GM18909 (cell line): ENCODE results near the gene DNMT3B.
"Not testable (repeated sequence)": the region's sequence is repeated elsewhere in the genome, so short reads cannot be mapped to it uniquely, and the experiment has no call there.

Experiments used
- ATAC-seq: cut with Tn5 transposase; IDR thresholded peaks from one replicate; pipeline ENCODE4 v1.9.1; 2021; ENCODE audit warnings: mild to moderate bottlenecking; ENCODE audit not compliant: unreplicated experiment, poor library complexity

DNMT3B gene

DNA sequence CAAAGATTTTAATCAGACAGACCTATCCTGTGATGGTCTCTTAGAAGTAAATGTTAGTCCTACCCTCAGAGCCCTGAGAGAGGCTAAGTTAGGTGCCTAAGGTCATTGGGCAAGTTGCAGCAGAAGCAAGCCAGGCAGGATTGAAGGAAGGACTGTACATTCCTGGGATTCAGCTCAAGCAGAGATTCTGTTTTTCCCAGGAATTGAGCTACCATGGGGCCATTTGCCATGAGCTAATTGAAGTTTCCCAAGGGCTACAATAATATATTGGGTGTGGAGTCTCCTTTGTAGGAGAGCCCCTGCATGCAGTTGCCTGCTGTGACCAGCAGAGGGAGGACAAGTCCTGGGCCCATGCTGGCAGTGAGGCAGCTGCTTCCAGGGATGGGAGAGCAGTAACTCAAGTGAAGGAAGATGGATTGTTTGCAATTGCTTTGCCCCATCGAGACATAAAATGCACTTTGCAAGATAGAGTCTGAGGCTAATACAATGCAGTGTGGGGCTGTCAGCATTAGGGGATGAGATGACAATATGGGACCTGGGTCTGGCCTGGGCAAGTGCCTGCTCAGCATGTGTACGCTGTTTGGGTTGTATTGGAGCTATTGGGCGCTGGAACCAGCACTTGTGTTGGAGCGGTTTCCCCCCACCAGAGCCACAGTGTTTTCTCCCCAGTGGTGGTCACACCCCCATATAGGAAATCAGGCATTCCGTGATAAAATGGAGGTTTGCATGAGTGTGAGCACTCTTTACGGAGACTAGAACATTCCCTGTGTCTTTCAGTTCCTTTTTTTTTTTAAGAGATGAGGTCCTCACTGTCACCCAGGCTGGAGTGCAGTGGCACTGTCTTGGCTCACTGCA lies 27.9 kb downstream of the DNMT3B start:
- peak; percentile 58 for ATAC-seq

DNA sequence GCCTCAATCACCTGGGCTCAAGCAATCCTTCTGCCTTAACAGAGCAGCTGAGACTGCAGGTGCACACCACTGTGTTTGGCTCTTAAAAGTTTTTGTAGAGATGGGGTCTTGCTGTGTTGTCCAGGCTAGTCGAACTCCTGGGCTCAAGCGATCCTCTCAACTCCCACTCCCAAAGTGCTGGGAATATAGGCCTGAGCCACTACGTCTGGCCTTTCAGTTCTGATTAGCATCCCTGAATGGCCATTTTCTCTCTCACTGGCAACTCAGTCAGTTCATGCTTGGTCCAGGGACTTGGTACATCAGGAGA lies 28.5 kb downstream of the DNMT3B start:
- no peak for ATAC-seq

DNA sequence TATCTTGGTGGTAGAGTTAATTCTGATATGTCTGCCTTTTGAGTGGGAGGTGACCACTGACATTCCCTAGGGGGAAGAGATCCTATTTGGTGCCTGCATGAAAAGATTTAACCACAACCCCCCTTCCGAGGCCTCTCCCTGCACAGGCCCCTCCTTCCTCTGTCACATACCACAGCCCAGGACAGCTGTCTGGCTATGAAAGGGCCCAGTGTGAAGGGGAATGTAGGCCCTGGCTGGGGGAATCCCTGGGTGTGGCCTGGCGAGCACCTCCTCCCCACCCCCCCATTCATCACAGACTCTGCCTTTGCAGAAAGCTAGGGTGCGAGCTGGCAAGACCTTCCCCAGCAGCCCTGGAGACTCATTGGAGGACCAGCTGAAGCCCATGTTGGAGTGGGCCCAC lies 30.1 kb downstream of the DNMT3B start:
- ATAC-seq, result peak; percentile 81

DNA sequence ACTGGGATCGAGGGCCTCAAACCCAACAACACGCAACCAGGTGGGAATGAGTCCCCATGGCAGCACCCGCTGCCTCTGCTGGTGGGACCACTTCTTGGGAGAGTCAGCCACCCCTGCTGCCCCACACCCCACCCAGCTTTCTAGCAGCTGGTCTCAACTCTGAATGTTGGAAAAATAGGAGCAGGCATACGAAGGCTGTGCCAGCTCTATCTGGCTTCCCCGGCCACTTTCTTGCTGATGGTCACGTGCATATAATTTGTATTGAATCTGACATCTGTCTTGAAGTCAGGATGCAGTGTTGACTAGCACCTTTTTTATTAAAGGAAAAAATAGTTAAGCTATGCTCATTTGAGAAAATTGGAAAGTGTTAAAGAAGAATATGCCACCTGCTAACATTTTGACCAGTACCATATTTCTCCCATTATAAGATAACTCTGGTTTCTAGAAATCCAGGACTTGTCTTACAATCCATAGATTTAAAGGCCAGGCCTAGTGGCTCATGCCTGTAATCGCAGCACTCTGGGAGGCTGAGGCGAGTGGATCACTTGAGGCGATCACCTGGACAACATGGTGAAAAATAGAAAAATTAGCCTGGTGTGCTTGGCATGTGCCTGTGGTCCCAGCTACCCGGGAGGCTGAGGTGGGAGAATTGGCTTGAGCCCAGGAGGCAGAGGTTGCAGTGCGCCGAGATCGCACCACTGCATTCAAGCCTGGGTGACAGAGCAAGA lies 30.7 kb downstream of the DNMT3B start:
- no peak for ATAC-seq

DNA sequence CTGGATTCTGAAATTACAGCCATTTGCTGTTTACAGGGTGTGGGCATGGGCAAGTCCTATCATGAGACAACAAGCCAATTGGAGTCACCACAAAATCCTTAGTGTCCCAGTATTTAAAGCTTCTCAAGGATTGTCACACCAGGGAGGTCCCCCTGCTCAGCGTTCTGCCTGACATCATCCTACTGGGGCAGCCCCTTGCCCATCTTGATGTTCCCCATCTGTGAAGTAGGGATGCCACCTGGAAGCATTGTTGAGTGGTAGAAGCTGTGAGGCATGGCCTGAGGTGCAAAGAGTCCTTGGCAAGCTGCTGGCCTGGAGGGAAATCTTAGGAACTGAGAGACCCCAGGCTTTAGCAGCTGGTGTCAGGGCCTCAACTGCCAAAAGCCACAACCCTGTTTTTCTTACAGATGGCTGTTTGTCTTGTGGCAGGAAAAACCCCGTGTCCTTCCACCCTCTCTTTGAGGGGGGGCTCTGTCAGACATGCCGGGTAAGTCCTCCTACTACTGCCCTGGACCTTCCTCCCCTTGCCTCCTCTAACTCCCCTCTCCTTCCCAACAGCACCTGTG lies 34.3 kb downstream of the DNMT3B start:
- ATAC-seq, result no peak

DNA sequence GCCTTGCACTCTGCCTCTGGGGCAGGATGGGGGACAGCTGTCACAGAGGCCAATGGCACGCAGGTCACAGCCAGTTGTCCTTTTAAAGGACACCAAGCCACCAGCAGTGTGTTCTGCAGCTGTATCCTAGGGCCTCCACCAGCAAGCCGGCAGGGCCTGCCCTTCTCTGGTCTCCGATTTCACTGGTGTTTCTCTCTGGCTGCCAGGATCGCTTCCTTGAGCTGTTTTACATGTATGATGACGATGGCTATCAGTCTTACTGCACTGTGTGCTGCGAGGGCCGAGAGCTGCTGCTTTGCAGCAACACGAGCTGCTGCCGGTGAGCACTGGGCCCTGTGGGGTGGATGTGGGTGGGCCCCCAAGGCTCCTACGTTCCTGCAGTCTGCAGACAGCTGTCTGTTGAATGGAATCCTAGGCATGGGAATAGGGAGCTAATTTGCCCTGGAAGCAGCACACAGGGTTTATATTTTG lies 34.8 kb downstream of the DNMT3B start:
- no peak for ATAC-seq

DNA sequence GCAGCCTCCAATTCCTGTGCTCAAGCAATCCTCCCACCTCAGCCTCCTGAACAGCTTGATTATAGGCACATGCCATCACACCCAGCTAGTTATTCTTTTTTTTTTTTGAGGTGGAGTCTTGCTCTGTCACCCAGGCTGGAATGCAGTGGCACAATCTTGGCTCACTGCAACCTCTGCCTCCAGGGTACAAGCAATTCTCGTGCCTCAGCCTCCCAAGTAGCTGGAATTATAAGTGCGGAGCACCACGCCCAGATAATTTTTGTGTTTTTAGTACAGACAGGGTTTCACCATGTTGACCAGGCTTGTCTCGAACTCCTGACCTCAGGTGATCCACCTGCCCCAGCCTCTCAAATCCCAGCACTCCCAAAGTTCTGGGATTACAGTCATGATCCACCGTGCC lies 35.4 kb downstream of the DNMT3B start:
- not testable (repeated sequence) for ATAC-seq

DNA sequence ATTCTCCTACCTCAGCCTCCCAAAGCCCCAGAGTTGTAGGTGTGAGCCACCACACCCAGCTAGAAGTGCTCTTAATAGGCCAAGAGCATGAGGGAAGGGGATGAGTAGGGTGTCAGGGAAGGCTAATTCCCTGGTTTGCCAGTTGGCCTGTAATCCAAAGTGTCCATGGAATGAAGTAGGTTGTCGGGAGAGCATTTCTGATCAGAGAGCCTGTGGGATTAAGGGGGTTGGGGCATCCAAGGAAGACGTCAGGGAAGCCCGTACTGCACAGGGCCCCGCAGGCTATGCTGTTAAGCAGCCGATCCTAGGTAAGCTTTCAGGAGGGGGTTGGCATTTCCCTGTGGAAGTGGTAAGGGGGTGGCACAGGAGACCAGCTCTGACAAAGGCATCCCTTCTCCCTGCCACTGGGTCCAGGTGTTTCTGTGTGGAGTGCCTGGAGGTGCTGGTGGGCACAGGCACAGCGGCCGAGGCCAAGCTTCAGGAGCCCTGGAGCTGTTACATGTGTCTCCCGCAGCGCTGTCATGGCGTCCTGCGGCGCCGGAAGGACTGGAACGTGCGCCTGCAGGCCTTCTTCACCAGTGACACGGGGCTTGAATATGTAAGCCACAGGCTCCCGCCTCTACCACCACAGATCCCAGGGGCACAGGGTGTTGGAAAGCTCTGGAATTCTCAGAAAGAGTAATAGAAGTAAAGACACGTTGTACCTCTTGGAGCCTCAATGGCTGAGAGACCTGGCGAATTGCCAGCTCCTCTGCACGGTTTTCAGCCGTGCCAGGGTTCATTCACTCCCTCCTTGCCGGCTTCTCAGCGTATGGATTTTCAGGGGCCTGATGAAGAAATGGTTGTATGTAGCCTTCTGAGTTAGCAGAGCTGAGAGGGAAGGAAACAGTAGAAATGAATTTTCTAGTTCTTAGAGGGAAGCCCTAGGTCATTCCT lies 36.1 kb downstream of the DNMT3B start:
- no peak for ATAC-seq

DNA sequence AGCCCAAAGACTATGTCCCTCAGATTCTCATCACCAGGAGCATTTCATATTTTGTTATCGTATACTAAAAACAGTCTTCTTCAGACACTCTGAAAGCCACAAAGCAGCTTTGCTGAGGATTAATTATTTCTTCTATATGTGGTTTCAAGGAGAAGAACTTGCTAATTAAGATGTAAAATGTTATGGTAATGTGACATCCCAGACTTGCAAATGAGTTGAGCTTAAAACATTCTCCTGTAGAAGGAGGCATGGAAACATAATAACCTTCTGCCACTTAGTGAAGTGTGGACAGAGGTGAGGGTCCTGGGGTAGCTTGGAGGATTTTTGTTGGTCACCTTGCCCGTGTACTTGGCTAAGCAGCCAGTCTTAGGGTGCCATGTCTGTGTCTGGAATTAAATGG lies 40.9 kb downstream of the DNMT3B start:
- no peak for ATAC-seq

DNA sequence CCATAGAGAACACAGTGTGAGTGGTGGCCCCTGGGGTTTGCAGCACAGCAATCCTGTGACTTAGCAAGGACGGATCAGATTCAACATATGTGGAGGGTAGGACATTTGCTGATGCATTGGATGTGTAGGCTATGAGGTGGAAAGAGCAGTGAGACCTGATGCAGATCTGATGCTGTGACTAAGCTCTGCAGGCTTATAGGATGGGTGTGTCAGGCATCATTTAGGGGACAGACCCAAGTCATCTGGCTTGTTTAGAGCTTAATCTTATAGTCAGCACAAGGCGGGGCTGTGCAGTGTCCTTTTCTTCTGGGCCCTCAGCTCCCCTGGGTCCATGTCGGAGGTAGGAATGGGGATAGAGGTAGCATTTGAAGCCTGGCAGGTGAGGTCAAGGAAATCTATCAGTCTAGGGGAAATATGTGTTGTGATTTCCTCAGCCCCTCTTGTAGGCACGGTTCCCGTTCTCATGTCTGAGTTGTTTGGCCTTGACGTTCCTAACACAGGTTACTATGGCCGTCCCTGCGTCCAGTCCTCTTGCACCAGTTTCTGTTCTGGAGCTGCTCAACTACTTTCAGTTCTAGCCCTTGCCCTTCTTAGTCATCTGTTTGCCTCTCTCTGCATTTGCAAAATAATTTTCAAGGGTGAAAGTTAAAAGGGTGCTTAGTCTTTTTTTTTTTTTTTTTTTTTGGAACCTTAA lies 42.0 kb downstream of the DNMT3B start:
- ATAC-seq, result no peak

DNA sequence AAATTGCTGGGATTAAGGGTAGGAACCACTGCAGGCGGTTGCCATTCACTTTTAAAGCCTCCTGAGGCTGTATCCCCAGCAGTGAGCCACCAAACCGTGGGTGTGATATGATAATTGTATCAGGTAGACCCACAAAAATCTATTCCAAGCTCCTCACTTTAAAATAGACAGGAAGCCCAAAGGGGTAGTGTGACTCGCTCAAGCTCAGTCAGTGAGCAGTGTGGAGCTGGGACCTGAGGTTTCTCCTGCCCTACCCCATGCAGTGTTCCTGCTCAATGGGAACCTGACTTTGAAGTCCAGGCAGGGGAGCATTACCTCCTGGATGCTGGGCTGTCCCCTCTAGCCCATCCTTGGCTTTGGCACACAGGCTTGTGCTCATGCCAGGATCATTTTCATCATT lies 42.6 kb downstream of the DNMT3B start:
- ATAC-seq, result no peak

DNA sequence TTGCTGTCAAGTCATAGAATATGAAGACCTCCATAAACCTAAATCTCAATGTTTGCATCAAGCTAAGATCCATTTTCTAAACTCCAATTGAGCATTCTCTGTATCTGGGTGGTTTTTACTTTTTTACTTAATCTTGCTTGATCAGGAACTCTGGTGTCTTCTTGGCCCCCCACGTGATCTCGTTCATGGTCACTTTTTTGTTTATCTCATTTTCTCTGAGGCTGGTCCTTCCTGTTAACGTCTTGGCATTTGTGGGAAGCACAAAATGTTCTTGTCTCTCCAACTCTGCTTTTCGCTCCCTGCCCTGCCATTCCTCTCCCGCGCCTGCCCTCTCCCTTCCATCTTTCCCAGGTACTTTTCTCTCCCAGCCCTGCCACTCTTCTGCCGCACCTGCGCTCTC lies 43.5 kb downstream of the DNMT3B start:
- no peak for ATAC-seq

DNA sequence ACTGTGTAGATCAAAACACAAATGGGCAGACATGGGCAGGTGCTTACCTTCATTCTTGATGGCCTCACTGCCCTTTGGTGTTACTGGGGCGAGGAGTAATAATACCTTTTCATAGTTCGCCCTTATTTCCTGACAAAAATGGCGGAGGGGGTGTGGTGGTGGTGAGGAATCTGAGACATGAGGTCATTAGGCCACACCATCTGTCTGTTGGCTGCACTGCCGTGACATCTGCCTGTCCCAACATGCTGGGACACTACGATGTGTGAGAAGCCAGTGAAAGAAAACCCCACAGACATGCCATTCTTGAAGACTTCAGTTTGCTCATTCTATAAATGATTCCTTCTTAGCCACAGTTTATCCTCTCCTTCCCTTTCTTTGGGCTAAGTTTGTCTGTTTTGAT lies 44.2 kb downstream of the DNMT3B start:
- no peak for ATAC-seq

DNA sequence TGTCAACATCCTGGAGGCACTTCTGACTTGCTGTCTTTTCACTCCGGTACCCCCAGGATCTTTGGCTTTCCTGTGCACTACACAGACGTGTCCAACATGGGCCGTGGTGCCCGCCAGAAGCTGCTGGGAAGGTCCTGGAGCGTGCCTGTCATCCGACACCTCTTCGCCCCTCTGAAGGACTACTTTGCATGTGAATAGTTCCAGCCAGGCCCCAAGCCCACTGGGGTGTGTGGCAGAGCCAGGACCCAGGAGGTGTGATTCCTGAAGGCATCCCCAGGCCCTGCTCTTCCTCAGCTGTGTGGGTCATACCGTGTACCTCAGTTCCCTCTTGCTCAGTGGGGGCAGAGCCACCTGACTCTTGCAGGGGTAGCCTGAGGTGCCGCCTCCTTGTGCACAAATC lies 45.5 kb downstream of the DNMT3B start:
- no peak for ATAC-seq

DNA sequence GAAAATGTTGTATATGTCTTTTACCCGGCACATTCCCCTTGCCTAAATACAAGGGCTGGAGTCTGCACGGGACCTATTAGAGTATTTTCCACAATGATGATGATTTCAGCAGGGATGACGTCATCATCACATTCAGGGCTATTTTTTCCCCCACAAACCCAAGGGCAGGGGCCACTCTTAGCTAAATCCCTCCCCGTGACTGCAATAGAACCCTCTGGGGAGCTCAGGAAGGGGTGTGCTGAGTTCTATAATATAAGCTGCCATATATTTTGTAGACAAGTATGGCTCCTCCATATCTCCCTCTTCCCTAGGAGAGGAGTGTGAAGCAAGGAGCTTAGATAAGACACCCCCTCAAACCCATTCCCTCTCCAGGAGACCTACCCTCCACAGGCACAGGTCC lies 46.3 kb downstream of the DNMT3B start:
- no peak for ATAC-seq

DNA sequence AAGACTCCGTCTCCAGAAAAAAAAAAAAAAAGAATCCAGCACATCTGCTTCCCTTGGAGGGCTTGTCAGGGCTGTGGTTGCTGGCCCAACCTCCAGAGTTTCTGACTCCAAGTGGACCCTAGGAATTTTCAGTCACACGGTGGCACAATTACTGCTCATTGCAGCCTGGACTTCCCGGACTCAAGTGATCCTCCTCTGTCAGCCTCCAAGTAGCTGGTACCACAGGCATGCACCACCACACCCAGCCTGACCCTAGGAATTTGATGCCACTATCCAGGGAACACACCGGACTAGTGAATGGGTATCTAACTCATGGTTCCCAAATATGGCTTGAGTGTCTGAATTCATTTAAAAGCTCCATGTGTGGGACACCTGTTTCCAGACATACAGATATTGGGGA lies 47.7 kb downstream of the DNMT3B start:
- no peak for ATAC-seq

DNA sequence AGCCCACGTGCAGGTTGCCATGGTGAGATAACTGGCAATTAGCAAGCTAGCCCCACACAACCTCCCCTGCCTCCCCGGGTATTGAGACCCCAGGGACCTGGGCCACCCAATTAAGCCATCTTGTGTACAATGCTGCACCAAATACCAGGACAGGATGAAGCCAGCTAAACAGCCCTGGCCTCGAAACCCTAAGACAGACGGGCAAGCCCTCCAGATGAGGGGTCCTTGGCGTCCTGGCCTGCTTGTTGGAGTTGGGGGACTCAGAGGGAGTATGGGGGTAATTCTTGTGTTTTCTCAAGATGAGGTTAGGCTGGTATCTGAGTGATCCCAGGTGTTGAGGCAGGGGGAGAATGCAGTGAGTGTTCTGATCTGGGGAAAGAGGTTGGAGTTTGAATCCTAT lies 48.8 kb downstream of the DNMT3B start:
- ATAC-seq, result no peak

DNA sequence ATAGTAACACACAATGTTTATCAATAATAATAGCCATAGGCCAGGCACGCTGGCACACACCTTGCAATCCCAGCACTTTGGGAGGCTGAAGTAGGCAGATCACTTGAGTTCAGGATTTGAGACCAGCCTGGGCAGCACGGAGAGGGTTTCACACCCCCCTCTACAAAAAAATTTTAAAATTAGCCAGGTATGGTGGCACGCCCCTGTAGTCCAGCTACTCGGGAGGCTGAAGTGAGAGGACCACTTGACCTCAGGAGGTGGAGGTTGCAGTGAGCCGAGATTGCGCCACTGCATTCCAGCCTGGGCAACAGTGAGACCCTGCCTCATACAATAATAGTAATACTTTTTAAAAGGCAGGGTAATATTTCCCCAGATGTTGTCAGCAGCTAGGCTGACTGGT lies 49.7 kb downstream of the DNMT3B start:
- no peak for ATAC-seq

DNA sequence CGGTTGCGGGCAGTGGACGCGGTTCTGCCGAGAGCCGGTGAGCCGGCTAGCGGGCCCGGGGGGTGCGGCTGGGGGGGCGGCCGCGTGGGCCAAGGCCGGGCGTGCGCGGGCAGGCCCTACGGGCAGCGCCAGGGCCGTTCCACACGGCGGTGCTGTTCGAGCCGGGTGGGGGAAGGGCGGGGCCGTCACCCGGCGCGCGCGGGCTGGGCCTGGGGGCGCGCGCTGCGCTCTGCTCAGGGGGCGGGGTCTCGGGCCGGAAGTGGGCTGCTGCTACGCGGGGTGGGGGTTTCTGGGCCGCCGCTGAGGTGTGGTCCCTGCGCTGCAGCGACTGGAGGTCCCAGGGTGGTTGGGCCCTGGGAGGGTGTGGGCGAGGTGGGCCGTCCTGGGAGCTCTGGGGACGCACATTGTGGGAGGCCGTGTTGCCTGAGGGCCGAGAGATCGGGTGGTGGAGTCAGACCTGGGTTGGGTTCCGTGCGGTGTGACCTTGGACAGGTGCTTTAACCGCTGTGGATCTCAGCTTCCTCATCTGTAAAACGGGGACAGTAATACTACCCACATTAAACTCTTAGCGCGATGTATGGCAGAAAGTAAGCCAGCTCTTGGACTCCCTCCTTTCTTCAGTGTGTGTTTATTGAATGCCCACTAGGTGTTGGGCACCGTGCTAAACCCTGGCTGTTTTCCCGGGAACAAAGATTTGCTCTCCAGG lies 58.0 kb downstream of the DNMT3B start:
- ATAC-seq, result peak; percentile 61
